HEK293 (cell line): ENCODE measurements around the gene SMURF2.

Source experiments
- GLI4 ChIP-seq: fragments of 450-650 bp; formaldehyde crosslinking; IDR thresholded peaks from 2 replicates; pipeline ENCODE4 v1.5.1; 2016; ENCODE audit warnings: missing biosample characterization, missing genetic modification characterization
- HOXC10 ChIP-seq: sonication (generic); formaldehyde crosslinking; IDR thresholded peaks from 2 replicates; pipeline ENCODE4 v1.8.1; 2023; ENCODE audit warnings: mild to moderate bottlenecking, missing genetic modification reagents
- ZBTB17 ChIP-seq: fragments of 450-650 bp; formaldehyde crosslinking; IDR thresholded peaks from 2 replicates; pipeline ENCODE4 v1.5.1; 2016; ENCODE audit warnings: missing biosample characterization, missing genetic modification characterization
- ZBTB21 ChIP-seq: fragments of 450-650 bp; formaldehyde crosslinking; IDR thresholded peaks from 2 replicates; pipeline ENCODE4 v1.5.1; 2017; ENCODE audit warnings: missing biosample characterization, missing genetic modification characterization
- ZEB2 ChIP-seq: fragments of 450-650 bp; formaldehyde crosslinking; IDR thresholded peaks from 2 replicates; pipeline ENCODE4 v1.5.1; 2016; ENCODE audit warnings: missing biosample characterization, missing genetic modification characterization
- ZNF140 ChIP-seq: fragments of 450-650 bp; formaldehyde crosslinking; IDR thresholded peaks from 2 replicates; pipeline ENCODE4 v1.5.1; 2016; ENCODE audit warnings: missing biosample characterization, missing genetic modification characterization
- ZNF19 ChIP-seq: fragments of 450-650 bp; formaldehyde crosslinking; IDR thresholded peaks from 2 replicates; pipeline ENCODE4; 2016; ENCODE audit warnings: missing biosample characterization, missing genetic modification characterization, low read depth
- ZNF223 ChIP-seq: fragments of 450-650 bp; formaldehyde crosslinking; IDR thresholded peaks from 2 replicates; pipeline ENCODE4 v1.5.1; 2016; ENCODE audit warnings: missing biosample characterization, missing genetic modification characterization
- ZNF23 ChIP-seq: fragments of 450-650 bp; formaldehyde crosslinking; IDR thresholded peaks from 2 replicates; pipeline ENCODE4 v1.5.1; 2016; ENCODE audit warnings: missing biosample characterization, missing genetic modification characterization, borderline replicate concordance
- ZNF302 ChIP-seq: fragments of 450-650 bp; formaldehyde crosslinking; IDR thresholded peaks from 2 replicates; pipeline ENCODE4 v1.5.1; 2016; ENCODE audit warnings: missing biosample characterization, missing genetic modification characterization, low read depth
- ZNF335 ChIP-seq: fragments of 450-650 bp; formaldehyde crosslinking; conservative IDR thresholded peaks from 2 replicates; pipeline ENCODE4 v1.5.1; 2016; ENCODE audit warnings: missing biosample characterization, missing genetic modification characterization
- ZNF473 ChIP-seq: fragments of 450-650 bp; formaldehyde crosslinking; IDR thresholded peaks from 2 replicates; pipeline ENCODE4 v1.5.1; 2017; ENCODE audit warnings: missing biosample characterization, missing genetic modification characterization
- ZNF555 ChIP-seq: fragments of 450-650 bp; formaldehyde crosslinking; conservative IDR thresholded peaks from 2 replicates; pipeline ENCODE4 v1.5.1; 2017; ENCODE audit warnings: missing biosample characterization, mild to moderate bottlenecking, missing genetic modification characterization, inconsistent platforms
- ZNF561 ChIP-seq: fragments of 450-650 bp; IDR thresholded peaks from 2 replicates; pipeline ENCODE4 v1.5.1; 2018; ENCODE audit warnings: missing biosample characterization, missing genetic modification characterization, borderline replicate concordance
- ZNF600 ChIP-seq: fragments of 450-650 bp; formaldehyde crosslinking; IDR thresholded peaks from 2 replicates; pipeline ENCODE4 v1.5.1; 2016; ENCODE audit warnings: missing biosample characterization, missing genetic modification characterization
- ZNF701 ChIP-seq: fragments of 450-650 bp; formaldehyde crosslinking; IDR thresholded peaks from 2 replicates; pipeline ENCODE4 v1.5.1; 2016; ENCODE audit warnings: missing biosample characterization, missing genetic modification characterization
- ZNF768 ChIP-seq: fragments of 450-650 bp; formaldehyde crosslinking; IDR thresholded peaks from 2 replicates; pipeline ENCODE4 v1.5.1; 2018; ENCODE audit warnings: missing biosample characterization, mild to moderate bottlenecking, missing genetic modification characterization
- ZNF830 ChIP-seq: fragments of 450-650 bp; IDR thresholded peaks from 2 replicates; pipeline ENCODE4 v1.5.0; 2018; ENCODE audit warnings: missing biosample characterization, missing genetic modification characterization, low read depth, mild to moderate bottlenecking, moderate library complexity
- ZNF837 ChIP-seq: fragments of 450-650 bp; formaldehyde crosslinking; IDR thresholded peaks from 2 replicates; pipeline ENCODE4 v1.5.1; 2016; ENCODE audit warnings: missing biosample characterization, missing genetic modification characterization
- ZSCAN30 ChIP-seq: fragments of 450-650 bp; IDR thresholded peaks from 2 replicates; pipeline ENCODE4 v1.5.1; 2018; ENCODE audit warnings: missing biosample characterization, mild to moderate bottlenecking, missing genetic modification characterization, moderate library complexity
- TF ChIP-seq, protein P1 (sequence below): fragments of 450-650 bp; formaldehyde crosslinking; optimal IDR thresholded peaks from 2 replicates; pipeline ENCODE3; 2016; ENCODE audit warnings: missing biosample characterization, mild to moderate bottlenecking, missing genetic modification characterization
- TF ChIP-seq, protein P2 (sequence below): fragments of 450-650 bp; formaldehyde crosslinking; IDR thresholded peaks from 2 replicates; pipeline ENCODE4 v1.5.1; 2016; ENCODE audit warnings: missing biosample characterization, missing genetic modification characterization
- TF ChIP-seq, protein P3 (sequence below): fragments of 450-650 bp; formaldehyde crosslinking; IDR thresholded peaks from 2 replicates; pipeline ENCODE4 v1.5.1; 2016; ENCODE audit warnings: missing biosample characterization, missing genetic modification characterization
- TF ChIP-seq, protein P4 (sequence below): fragments of 450-650 bp; formaldehyde crosslinking; IDR thresholded peaks from 2 replicates; pipeline ENCODE4 v1.5.1; 2016; ENCODE audit warnings: missing biosample characterization, missing genetic modification characterization
- TF ChIP-seq, protein P5 (sequence below): fragments of 450-650 bp; formaldehyde crosslinking; conservative IDR thresholded peaks from 2 replicates; pipeline ENCODE4 v1.5.1; 2016; ENCODE audit warnings: low read depth, missing biosample characterization, missing genetic modification characterization
- TF ChIP-seq, protein P6 (sequence below): fragments of 450-650 bp; formaldehyde crosslinking; IDR thresholded peaks from 2 replicates; pipeline ENCODE4 v1.5.1; 2016; ENCODE audit warnings: missing biosample characterization, missing genetic modification characterization, borderline replicate concordance

The SMURF2 gene

DNA sequence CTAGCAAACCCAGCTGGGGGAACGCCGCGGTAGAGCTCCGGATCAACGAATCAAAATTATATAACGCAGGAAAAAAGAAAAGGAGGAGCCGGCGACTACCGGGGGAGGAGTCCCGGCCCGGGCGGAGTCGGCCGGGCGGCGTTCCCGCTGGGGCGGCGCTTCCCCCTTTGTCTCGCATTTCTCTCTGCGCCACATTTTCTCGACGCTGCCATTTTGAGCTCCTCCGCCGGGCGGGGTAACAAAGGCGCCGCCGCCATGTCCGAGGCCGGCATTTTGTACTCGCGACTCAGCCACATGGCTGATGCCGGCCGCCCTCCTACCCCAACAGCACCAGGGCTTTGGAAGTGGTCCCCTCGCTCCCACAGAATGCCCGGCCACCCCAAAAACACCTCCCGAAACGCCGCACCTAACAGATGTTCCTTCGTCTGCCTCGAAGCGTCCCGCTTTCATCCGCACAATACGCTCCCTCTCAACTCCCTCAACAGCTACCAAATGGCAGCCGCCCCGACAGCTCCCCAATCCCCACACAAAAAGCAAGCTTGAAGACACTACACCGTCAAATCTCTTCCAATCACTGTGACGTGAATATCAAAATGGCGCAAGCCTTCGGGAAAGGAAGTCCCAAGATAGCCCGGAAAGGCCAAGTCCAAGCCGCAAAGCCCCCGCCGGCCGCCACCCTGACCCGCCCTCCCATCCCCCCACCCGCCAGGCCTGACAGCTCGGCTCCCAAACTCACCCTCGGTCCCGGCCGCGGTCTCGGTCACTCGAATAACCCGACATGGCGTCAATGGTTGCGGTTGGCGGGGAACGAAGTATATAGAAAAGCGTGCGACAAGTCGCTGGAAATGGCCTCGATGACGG lies 156.5 kb downstream of the SMURF2 start (continued):
- TF ChIP-seq, protein P1, sequence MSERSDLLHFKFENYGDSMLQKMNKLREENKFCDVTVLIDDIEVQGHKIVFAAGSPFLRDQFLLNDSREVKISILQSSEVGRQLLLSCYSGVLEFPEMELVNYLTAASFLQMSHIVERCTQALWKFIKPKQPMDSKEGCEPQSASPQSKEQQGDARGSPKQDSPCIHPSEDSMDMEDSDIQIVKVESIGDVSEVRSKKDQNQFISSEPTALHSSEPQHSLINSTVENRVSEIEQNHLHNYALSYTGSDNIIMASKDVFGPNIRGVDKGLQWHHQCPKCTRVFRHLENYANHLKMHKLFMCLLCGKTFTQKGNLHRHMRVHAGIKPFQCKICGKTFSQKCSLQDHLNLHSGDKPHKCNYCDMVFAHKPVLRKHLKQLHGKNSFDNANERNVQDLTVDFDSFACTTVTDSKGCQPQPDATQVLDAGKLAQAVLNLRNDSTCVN (tag by site-specific recombination) = no peak
- TF ChIP-seq GLI4 (tag by site-specific recombination) = 0 out of 2 replicates have a peak, but pooled peaks have one; percentile 20
- TF ChIP-seq HOXC10 = no peak
- no peak for TF ChIP-seq ZEB2 (tag by site-specific recombination)
- TF ChIP-seq ZNF223 = no peak
- TF ChIP-seq, protein P2, sequence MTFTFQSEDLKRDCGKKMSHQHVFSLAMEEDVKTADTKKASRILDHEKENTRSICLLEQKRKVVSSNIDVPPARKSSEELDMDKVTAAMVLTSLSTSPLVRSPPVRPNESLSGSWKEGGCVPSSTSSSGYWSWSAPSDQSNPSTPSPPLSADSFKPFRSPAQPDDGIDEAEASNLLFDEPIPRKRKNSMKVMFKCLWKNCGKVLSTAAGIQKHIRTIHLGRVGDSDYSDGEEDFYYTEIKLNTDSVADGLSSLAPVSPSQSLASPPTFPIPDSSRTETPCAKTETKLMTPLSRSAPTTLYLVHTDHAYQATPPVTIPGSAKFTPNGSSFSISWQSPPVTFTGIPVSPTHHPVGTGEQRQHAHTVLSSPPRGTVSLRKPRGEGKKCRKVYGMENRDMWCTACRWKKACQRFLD (tag by site-specific recombination) = no peak
- no peak for TF ChIP-seq ZNF561
- TF ChIP-seq ZNF600 (tag by site-specific recombination) = peak; percentile 10; the same call in 1 of the 2 replicates
- TF ChIP-seq, protein P3, sequence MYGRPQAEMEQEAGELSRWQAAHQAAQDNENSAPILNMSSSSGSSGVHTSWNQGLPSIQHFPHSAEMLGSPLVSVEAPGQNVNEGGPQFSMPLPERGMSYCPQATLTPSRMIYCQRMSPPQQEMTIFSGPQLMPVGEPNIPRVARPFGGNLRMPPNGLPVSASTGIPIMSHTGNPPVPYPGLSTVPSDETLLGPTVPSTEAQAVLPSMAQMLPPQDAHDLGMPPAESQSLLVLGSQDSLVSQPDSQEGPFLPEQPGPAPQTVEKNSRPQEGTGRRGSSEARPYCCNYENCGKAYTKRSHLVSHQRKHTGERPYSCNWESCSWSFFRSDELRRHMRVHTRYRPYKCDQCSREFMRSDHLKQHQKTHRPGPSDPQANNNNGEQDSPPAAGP = peak; percentile 22; the same call in 1 of the 2 replicates
- no peak for TF ChIP-seq ZNF830 (tag by site-specific recombination)
- no peak for TF ChIP-seq ZSCAN30
- no peak for TF ChIP-seq ZNF23
- TF ChIP-seq ZNF768 (tag by site-specific recombination) = no peak
- peak; percentile 56 for TF ChIP-seq ZNF335 (tag by site-specific recombination)
- TF ChIP-seq ZNF701 = no peak
- TF ChIP-seq, protein P4, sequence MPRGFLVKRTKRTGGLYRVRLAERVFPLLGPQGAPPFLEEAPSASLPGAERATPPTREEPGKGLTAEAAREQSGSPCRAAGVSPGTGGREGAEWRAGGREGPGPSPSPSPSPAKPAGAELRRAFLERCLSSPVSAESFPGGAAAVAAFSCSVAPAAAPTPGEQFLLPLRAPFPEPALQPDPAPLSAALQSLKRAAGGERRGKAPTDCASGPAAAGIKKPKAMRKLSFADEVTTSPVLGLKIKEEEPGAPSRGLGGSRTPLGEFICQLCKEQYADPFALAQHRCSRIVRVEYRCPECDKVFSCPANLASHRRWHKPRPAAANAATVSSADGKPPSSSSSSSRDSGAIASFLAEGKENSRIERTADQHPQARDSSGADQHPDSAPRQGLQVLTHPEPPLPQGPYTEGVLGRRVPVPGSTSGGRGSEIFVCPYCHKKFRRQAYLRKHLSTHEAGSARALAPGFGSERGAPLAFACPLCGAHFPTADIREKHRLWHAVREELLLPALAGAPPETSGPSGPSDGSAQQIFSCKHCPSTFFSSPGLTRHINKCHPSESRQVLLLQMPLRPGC (tag by site-specific recombination) = no peak; the same call in 1 of the 2 replicates
- TF ChIP-seq ZNF19 (tag by site-specific recombination) = no peak
- TF ChIP-seq, protein P5, sequence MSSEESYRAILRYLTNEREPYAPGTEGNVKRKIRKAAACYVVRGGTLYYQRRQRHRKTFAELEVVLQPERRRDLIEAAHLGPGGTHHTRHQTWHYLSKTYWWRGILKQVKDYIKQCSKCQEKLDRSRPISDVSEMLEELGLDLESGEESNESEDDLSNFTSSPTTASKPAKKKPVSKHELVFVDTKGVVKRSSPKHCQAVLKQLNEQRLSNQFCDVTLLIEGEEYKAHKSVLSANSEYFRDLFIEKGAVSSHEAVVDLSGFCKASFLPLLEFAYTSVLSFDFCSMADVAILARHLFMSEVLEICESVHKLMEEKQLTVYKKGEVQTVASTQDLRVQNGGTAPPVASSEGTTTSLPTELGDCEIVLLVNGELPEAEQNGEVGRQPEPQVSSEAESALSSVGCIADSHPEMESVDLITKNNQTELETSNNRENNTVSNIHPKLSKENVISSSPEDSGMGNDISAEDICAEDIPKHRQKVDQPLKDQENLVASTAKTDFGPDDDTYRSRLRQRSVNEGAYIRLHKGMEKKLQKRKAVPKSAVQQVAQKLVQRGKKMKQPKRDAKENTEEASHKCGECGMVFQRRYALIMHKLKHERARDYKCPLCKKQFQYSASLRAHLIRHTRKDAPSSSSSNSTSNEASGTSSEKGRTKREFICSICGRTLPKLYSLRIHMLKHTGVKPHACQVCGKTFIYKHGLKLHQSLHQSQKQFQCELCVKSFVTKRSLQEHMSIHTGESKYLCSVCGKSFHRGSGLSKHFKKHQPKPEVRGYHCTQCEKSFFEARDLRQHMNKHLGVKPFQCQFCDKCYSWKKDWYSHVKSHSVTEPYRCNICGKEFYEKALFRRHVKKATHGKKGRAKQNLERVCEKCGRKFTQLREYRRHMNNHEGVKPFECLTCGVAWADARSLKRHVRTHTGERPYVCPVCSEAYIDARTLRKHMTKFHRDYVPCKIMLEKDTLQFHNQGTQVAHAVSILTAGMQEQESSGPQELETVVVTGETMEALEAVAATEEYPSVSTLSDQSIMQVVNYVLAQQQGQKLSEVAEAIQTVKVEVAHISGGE (tag by site-specific recombination) = peak; percentile 25; the same call in 1 of the 2 replicates
- TF ChIP-seq ZNF473 (tag by site-specific recombination) = no peak
- no peak for TF ChIP-seq ZNF140 (tag by site-specific recombination)
- TF ChIP-seq ZNF837 = no peak
- 0 out of 2 replicates have a peak, but pooled peaks have one; percentile 24 for TF ChIP-seq ZBTB21 (tag by site-specific recombination)
- no peak for TF ChIP-seq ZNF555
- TF ChIP-seq ZNF302 (tag by site-specific recombination) = no peak
- TF ChIP-seq, protein P6, sequence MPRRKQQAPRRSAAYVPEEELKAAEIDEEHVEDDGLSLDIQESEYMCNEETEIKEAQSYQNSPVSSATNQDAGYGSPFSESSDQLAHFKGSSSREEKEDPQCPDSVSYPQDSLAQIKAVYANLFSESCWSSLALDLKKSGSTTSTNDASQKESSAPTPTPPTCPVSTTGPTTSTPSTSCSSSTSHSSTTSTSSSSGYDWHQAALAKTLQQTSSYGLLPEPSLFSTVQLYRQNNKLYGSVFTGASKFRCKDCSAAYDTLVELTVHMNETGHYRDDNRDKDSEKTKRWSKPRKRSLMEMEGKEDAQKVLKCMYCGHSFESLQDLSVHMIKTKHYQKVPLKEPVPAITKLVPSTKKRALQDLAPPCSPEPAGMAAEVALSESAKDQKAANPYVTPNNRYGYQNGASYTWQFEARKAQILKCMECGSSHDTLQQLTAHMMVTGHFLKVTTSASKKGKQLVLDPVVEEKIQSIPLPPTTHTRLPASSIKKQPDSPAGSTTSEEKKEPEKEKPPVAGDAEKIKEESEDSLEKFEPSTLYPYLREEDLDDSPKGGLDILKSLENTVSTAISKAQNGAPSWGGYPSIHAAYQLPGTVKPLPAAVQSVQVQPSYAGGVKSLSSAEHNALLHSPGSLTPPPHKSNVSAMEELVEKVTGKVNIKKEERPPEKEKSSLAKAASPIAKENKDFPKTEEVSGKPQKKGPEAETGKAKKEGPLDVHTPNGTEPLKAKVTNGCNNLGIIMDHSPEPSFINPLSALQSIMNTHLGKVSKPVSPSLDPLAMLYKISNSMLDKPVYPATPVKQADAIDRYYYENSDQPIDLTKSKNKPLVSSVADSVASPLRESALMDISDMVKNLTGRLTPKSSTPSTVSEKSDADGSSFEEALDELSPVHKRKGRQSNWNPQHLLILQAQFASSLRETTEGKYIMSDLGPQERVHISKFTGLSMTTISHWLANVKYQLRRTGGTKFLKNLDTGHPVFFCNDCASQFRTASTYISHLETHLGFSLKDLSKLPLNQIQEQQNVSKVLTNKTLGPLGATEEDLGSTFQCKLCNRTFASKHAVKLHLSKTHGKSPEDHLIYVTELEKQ (tag by site-specific recombination) = no peak
- TF ChIP-seq ZBTB17 (tag by site-specific recombination) = no peak
